Measurements from ENCODE around the gene PLCE1.
A peak's percentile ranks its signal among the peaks of the same experiment; 100 is the strongest.

The PLCE1 gene

DNA sequence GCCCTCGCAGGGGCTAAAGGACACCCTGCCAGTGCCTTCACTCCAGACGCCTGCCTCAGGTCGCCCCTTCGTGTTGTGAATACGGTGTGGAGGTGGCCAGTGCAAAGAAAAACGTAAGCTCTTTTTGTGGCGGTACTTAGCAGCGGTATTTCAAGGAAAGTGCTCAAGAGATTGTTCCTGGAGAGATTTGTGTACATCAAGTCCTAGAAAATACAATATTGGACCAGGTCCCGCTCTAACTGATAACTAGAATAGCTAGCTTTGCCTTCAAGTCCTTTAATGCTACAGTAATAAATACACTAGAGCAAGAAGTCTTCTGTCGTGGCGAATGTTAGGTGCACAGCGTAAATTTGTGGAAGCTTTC lies 689 bp downstream of the PLCE1 start:
- no peak for DNase-seq (ENCODE audit: low read depth)

DNA sequence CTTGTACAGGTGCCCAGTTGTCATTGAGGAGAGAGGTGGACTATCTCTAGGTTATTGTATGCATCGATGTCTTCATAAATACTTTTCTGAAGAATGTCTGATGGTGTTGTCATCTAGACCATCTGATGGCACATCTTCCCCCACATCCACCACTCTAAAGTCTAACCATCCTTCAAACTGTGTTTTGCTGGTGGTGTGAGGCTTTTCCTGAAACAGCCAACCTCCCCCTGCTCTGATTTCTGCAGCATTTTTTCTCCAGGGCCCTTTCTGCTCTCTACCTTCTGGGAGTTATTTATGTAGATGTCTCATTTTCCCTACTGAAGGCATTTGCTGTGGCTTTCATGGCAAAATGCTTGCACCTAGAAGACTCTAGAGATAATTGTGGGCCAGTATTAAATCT lies 1.5 kb downstream of the PLCE1 start:
- no peak for DNase-seq (ENCODE audit: low read depth)

DNA sequence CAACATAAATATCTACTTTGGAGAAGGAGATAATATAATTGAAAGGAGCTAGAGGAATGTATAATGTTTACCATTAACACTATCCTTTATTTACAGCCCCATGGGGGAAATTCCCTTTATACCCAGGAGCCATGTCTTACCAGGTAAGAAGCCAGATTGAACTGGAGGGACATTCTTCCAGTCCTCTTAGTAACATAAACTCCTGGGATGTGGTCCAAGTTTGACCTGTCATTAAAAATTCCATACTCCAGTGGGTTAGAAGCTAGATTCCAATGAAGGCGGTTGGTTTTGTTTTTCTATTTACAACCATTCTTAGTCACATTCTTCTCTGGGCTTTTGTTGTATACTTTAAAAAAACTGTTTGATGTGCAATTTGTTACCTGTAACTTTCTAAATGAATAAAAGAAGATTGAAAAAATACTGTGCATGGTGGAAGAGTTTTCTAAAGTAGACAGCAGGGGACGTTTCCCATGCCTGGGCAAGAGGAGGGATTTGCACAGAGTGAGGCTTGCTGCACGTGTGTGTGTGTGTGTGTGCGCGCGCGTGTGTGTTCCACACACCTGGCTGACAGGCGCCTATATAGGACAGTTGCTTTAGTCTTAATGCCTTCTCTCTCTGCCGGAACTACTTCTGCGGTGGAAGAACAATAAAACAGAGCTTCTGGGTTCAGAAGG lies 2.0 kb downstream of the PLCE1 start:
- DNase-seq (ENCODE audit: low read depth), result no peak

DNA sequence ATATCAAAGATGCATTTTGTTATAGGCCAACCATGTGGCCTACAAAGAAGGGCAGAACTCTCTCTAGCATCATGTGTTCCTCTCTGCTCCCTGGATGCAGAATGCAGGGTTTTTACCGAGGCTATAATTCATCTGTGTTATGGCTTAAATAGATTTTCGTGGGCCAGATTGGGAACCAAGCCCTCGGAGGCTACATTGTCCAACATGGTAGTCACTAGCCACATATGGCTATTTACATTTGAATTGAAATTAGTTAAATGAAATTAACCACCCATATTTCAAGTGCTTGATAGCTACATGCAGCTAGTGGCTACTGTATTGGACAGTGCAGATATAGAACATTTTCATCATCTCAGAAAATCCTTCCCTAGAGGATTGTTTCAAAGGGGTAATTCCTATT lies 2.8 kb downstream of the PLCE1 start:
- no peak for DNase-seq (ENCODE audit: low read depth)

DNA sequence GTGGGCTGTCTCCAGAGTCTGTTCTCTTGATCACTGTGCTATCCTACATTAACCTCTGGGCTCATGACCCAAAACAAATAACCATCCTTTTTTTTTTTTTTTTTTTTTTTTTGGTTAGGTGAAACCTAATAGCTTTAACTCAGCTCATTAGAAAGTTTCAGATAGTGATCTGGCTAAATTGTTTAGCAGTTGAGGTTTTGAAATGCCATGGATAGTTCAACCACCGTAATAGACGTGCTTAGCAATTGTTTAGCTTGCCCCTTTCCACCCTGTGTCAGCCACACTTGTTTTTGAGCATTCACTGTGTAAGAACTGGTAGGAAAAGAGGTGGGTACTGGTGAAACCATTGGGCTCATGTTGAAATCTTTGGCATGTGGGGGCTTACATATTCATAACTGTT lies 3.8 kb downstream of the PLCE1 start:
- DNase-seq (ENCODE audit: low read depth), result no peak

DNA sequence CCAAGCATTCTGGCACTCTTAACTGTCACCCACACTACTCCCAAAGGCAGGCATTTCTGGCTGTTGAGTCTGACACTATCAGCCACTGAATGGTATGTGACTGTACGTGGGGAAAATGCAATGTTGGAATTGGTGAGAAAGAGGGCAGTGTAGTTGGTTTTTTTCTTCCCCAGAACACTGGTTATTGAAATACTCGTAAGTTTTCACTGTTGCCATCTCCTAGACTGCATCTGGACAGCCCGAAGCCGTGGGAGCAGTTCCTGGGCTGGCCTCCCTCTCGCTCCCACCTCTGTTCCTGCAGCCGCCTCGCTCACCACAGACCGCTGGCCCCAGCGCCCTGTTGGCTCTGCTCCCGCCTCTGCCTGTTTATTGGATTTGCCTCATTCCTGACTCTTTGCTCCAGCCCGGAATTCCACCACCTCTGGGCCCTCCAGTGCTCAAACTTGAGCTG lies 5.7 kb downstream of the PLCE1 start:
- DNase-seq (ENCODE audit: low read depth), result peak; percentile 68

DNA sequence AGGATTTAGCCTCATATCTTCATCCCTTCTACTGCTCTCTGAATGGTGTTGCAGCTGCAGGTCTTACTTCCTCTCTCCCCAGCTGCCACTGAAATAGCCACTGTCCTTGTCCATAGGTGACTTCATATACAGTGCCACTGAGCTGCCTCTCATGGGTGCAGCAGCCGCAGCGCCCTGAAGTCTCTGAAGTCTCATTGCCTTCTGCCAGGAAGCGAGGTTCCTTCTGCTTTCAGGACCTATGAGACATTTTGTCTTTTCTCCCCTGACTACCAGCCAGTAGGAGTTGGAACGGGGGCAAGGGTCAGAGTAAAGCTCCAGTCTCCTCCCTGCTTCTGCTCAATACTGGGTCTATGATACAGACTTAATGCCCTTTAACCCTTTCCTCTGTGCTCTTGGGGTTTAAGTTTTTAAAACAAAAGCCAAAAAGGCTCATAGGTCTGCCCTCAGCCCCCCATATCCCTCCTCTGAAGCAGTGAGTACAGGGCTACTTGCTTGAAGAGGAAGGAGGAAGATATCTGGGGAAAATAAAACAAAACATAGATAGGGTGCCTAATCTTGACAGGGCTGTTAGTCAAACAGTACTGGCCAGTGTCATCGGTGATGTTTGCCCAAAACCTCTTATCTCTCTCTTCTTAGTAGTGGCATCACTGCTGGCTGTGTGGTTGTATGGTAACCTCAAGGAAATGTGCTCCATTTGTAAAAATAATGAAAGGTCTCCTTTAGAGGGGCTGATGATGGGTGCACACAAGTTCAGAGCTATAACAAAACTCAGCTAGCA lies 7.1 kb downstream of the PLCE1 start:
- no peak for DNase-seq (ENCODE audit: low read depth)

DNA sequence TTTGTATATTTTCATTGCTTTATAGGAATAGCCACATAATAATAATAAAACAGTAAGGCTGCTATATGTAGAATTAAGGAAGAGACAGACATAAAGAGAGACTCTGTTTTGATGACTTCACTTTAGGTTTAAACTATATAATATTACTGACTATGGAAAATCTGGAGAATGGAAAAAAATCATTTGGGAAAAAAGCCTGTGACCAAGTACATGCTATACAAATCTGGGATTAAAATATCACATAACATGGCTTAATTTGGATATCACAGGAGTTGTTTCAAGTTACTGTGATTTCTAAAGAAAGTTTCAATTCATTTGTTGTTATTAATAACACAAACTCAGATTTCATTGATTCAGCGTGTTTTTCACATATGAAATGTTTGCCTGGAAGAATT lies 7.7 kb downstream of the PLCE1 start:
- DNase-seq (ENCODE audit: low read depth), result no peak

DNA sequence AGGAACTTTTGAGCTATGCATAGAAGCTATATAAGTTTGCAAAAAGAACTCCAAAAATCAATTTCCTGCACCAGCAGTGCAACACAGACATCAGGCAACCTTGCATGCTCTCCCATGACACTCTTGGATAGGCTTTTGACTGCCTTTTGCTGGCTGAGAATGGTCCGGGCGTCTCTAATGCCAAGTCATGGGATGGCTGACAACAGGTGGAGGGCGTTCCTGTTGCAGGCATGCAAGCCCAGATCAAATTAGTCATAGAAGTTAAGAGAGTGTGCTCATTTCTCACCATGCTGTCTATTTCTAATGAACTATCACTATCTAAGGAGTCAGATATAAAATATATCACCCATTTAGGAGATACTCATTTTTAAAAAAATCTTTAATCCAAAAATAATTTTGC lies 8.4 kb downstream of the PLCE1 start:
- no peak for DNase-seq (ENCODE audit: low read depth)

DNA sequence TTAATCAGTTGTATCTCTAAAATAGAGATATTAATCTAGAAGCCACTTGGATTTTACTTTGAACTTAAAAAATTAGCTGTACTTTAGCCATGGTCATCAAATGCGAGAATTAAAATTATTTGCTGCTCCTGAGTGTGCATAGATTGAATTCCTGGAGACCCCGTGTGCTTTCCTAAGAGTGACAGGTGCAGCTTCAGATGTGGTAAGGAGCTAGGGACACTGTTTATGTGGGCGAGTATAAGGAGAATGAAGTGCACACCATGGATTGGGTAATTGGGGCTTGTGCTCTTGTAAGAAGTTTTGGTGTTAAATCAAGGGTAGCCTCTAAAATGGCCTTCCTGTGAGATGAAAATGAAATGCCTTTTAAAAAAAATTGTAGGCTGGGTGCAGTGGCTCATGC lies 9.8 kb downstream of the PLCE1 start:
- no peak for DNase-seq (ENCODE audit: low read depth)

DNA sequence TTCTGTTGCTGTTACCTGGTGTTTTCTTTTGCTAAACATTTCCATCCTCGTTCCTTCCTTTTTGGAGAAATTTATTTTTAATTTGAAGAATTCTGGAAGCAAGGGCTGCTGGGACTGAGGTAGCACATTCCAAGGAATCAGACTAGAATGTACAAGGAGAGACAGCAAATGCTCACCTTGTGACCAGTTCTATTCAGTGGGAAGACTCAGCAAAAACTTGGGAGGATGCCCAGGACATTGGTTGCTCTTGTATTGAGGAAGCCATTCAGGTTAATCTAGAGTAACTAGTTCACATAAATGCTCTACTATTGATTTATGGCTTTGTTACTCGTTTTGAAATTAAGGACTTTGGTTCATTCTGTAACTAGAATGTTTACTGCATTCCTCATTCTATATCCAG lies 11.3 kb downstream of the PLCE1 start:
- no peak for DNase-seq (ENCODE audit: low read depth)

DNA sequence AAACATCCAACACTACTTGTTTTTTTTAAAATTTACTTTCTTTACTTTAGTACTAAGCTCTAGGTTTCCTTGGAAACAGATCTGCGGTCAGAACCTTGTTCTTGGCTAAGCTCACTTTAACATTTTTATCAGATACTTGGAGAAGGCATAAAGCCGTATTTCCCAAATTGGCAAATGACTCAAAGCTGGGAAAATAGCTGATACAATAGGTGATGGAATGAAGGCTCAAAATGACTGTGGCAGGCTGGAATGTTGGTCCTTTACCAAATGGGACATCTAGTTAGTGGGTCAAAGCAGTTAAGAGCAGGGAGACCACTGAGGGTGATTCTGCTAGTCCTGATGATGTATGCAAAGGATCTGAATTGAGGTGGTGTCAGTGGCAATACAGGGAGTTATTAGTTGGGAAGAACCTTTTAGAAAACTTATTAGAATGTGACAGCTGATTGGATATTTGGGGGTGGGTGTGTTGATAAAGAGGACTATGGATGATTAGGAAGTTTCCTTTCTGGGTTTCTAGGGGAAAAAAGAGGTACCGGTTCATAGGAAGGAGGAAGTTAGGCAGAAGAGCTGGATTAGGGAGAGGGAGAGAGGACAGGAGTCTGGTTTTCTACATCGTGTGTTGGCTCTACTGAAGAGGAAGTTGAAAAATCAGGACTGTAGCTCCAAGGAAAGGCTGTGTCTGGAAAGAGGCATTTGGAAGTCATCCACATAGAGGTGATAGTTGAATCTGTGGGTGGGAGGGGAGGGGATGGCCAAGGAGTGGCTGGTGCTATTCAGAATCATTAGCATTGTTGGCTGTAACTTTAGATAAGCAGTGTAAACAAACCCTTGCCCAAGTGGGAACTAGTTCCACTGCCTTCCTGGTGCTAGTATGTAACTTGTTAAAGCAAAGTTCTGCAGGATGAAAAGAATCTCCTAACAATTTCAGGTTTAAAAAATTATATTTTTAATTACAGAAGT lies 13.1 kb downstream of the PLCE1 start:
- DNase-seq (ENCODE audit: low read depth), result no peak

DNA sequence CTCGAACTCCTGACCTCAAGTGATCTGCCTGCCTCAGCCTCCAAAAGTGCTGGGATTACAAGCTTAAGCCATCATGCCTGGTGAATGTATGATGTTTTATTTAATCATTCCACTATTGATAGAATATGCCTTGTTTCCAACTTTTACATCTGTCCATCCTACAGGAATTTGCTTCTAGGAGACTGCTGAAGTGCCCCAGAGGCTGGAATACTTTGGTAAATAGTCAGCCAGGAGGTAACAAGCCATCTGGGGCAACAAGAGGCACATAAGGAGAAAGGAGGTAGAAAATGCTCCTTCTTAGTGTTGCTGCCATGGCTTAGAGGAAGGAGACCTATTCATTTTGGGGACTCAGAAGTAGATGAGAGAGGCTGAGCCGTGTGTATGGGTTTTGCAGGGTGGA lies 14.8 kb downstream of the PLCE1 start:
- DNase-seq (ENCODE audit: low read depth), result no peak

DNA sequence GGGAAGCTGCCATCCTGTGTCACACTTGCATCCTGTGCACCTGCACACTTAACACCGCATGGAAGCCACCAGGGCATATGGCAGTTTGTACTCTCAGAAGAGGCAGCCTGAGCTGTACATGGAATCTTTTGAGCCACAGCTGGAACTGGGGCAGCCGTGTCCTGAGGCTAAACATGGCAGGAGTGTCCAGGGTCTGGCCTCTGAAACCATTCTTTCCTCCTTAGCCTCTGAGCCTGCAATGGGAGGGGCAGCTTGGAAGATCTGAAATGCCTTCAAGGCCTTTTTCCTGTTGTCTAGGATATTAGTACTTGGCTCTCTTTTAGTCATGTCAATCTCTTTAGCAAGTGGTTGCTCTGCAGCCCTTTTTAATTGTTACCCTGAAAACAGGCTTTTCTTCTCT lies 16.4 kb downstream of the PLCE1 start:
- DNase-seq (ENCODE audit: low read depth), result no peak

DNA sequence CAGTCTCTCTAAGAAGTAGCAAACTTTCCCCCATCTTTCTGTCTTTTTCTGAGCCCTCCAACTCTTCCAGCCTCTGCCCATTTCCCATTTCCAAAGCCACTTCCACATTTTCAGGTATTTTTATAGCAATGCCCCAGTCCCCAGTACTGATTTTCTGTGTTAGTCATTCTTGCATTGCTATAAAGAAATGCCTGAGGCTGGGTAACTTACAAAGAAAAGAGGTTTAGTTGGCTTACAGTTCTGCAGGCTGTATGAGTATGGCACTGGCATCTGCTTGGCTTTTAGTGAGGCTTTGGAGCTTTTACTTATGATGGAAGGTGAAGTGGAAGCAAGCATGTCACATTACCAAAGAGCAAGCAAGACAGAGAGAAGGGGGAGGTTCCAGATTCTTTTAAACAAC lies 17.2 kb downstream of the PLCE1 start:
- DNase-seq (ENCODE audit: low read depth), result no peak

DNA sequence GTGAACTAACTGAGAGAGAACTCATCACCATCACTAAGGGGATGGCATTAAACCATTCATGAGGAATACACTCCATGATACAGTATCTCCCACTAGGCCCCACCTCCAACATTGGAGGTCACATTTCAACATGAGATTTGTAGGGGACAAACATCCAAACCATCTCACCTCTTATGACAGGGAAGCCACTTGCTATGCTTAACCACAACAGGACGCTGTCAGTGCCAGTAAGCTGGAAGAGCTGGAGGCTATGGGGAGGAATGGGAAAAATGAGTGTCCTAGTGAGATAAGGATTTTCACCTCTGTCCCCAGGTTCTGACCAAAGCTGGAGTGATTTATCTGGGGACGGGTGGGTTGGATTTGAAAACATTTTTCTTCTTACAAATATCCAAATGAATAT lies 17.6 kb downstream of the PLCE1 start:
- no peak for DNase-seq (ENCODE audit: low read depth)

DNA sequence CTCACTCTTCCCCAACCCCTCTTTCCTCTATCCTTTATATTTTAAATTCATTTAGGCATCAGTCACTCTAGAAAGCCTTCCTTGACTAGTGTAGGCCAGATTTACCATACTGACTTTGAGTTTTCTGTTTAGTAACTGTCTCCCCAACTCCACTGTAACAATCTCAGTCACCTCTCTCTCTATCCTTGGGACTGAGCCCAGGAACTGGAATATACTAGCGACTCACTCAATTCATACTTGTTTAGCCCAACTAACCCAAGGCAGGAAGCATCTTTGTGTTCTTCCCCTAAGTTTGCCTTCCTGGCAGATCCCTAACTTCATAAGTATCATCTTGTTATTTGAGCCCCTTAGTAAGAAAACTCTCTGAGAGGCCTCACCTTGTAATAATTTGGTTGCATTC lies 19.1 kb downstream of the PLCE1 start:
- no peak for DNase-seq (ENCODE audit: low read depth)

DNA sequence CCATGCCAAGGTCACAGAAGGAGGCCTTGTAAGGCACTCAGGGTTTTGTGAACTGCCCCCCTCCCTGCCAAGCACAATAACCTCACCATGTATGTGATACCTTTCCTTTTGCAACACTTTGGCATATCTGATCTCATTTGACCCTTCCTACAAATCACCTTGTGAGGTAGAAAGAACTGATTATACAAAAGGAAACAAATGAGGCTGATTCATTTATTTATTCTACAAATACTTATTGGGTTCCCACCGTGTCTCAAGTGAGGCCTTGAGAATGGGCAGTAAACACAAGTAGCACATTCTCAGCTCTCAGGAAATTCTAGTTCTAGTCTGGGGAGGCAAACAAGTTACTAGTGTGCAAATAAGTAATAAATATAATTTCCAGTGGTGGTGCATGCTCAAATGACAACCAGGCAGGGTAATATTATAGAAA lies 19.6 kb downstream of the PLCE1 start:
- no peak for DNase-seq (ENCODE audit: low read depth)

DNA sequence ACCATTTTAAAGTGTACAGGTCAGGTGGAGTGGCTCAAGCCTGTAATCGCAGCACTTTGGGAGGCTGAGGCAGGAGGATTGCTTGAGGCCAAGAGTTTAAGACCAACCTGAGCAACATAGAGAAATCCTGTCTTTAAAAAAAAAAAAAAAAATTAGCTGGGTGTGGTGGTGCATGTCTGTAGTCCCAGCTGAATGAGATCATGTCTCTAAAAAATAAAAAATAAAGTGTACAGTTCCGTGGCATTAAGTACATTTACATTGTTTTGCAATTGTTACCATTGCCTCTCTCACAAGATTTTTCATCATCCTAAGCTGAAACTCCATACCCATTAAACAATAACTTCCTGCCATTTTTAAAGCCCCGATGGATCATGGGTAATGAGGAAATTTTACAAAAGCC lies 20.6 kb downstream of the PLCE1 start:
- DNase-seq (ENCODE audit: low read depth), result no peak

DNA sequence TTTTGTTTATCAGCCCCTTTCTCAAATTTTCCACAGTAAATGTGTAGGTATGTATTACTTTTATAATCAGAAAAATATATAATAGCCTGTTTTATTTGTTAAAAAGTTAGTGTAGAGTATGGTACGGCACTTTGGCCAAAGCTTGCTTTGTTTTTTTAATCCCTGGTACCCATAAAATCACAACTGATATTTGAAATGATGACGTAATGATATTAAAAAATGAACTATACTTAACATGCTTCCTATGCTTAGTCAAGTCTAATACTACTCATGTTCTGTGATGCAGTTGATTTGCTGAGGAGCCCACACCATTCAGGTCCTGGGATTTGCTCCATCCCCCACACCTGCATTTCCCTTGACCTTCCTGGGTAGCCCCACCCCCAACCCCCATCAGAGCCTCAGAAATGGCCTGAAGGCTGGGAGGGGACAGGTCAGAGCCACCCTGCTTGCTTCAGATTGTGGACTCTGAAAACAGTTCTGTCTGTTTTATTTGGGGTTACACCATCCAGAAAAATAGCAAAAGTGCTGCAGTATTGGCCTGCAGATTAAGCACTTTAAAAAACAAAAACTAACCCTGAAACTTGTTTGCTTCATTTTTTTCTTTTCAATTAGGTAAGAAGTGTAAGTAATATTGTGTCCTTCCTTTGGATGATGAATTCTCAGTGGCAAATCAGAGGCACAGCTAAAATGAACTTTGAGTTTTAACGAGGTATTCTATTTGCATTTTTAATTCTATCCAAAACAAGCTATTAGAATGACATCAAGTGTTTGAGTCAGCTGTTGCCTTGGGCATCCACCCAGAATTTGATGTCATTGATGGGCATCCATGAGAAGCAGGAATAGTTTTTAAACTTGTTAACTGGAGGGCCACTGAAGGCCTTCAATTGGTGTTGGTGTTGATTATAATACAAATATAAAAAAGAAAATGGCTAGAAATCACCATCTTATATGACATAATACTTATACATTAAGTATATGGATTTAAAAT lies 23.3 kb downstream of the PLCE1 start:
- DNase-seq (ENCODE audit: low read depth), result no peak

DNA sequence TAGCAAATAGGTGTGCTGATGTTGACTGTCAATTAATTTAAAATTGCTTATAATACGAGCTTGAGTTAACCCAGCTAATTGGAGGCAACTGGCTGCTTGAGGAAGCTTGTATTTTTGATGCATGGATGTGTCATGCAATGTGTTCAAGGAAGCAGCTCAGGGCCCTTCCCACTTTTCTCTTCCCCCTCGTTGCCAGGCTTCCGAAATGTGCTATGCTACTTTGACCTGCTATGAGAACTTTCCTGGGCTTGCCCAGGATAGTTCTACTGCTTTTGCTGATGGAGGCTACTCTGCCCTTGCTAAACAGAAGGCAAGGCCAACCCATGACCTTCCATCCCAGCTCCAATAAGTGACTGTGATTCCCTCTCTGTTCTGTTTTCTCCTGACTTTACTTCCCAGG lies 24.4 kb downstream of the PLCE1 start:
- DNase-seq (ENCODE audit: low read depth), result no peak

DNA sequence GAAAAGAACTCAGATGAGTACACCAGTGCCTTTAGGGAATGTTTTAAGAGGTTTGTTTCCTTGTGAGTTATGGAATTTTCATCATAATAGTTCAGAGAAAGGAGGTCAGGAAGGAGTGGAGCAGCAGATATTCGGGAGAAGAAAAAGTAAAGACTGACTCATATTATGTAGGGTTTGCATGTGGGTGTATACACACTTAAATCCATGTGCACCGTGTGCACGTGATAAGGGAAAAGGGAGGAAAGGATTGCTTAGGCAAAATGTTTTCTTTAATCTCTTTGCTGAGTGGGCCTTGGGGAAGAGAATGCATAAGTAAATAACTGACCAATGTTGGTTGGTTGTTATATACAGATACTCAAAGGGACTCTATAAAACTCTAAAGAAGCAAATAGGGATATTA lies 30.2 kb downstream of the PLCE1 start:
- no peak for DNase-seq (ENCODE audit: low read depth)

Measured in GM04504 (cell line).